DND-41 (cell line): ENCODE measurements around the gene PITX3.

ENCODE experiments used
- ATAC-seq: fragments of 200-7000 bp; cut with Tn5 transposase; 3 replicates; pipeline ENCODE4 v1.9.1; 2021; ENCODE audit warnings: low read depth; ENCODE audit not compliant: insufficient read depth
- DNase-seq: peaks from one replicate; pipeline ENCODE4 v3.0.0-alpha.2; 2020
- H2AFZ ChIP-seq: 2 replicates; pipeline ENCODE4 v1.6.0; 2012; ENCODE audit warnings: low read depth, low read length
- H3K27ac ChIP-seq: 2 replicates; pipeline ENCODE4 v1.5.1; 2012; ENCODE audit warnings: low read length, inconsistent platforms
- H3K27me3 ChIP-seq: fragments of 200-600 bp; sonication (generic); 2 replicates; pipeline ENCODE4 v1.6.0; 2012; ENCODE audit warnings: low read length, mild to moderate bottlenecking, inconsistent platforms; ENCODE audit not compliant: insufficient read depth, poor library complexity
- H3K36me3 ChIP-seq: 2 replicates; pipeline ENCODE4 v1.5.1; 2012; ENCODE audit warnings: low read length, inconsistent platforms; ENCODE audit not compliant: insufficient read depth
- H3K4me1 ChIP-seq: 2 replicates; pipeline ENCODE4 v1.5.1; 2012; ENCODE audit warnings: mild to moderate bottlenecking, low read length; ENCODE audit not compliant: insufficient read depth
- H3K4me2 ChIP-seq: 2 replicates; pipeline ENCODE4 v1.6.0; 2012; ENCODE audit warnings: mild to moderate bottlenecking, moderate library complexity, low read length, inconsistent platforms; ENCODE audit not compliant: insufficient read depth
- H3K4me3 ChIP-seq, 2 experiments: fragments of 200-600 bp in 1 of 2; shearing (Covaris generic) in 1 of 2; 2 replicates each; pipeline ENCODE4 v1.5.1; 2012 to 2016; ENCODE audit warnings: inconsistent platforms in 2 of 2, low read length in 2 of 2, mild to moderate bottlenecking in 2 of 2, low read depth in 1 of 2, moderate library complexity in 1 of 2
- H3K79me2 ChIP-seq: 2 replicates; pipeline ENCODE4 v1.6.0; 2012; ENCODE audit warnings: low read length, inconsistent platforms; ENCODE audit not compliant: insufficient read depth
- H3K9ac ChIP-seq: 2 replicates; pipeline ENCODE4 v1.6.0; 2012; ENCODE audit warnings: low read depth, mild to moderate bottlenecking, inconsistent platforms, low read length, moderate library complexity
- H3K9me3 ChIP-seq: 2 replicates; pipeline ENCODE4 v1.5.1; 2012; ENCODE audit warnings: low read length, moderate library complexity, mild to moderate bottlenecking, inconsistent platforms; ENCODE audit not compliant: insufficient read depth, severe bottlenecking
- H4K20me1 ChIP-seq: 2 replicates; pipeline ENCODE4 v1.6.0; 2012; ENCODE audit warnings: low read length; ENCODE audit not compliant: insufficient read depth
- CTCF ChIP-seq: IDR thresholded peaks from 2 replicates; pipeline ENCODE4 v1.5.1; 2012; ENCODE audit warnings: borderline replicate concordance, low read length, moderate library complexity, mild to moderate bottlenecking; ENCODE audit not compliant: poor library complexity, severe bottlenecking; ENCODE audit errors: extremely low read depth
- EZH2 ChIP-seq: IDR thresholded peaks from 3 replicates; pipeline ENCODE4 v1.6.1; 2012; ENCODE audit warnings: borderline replicate concordance, low read depth, mild to moderate bottlenecking, moderate library complexity, low read length, inconsistent platforms; ENCODE audit not compliant: severe bottlenecking

Gene PITX3

GRCh38 chr10:102202386-102202785 lies 38.9 kb downstream of the PITX3 start:
- H3K27ac ChIP-seq = no peak overlapping the region
- H3K79me2 ChIP-seq = no peaks in the 10 kb centered on the region
- peaks cover 4% of the 10 kb centered on the region for H3K27me3 ChIP-seq
- no peaks in the 10 kb centered on the region for H3K4me1 ChIP-seq
- DNase-seq (no peak), ATAC-seq (no peak)
- H3K4me3 ChIP-seq = no peak overlapping the region
- peaks cover 14% of the 10 kb centered on the region for H3K9me3 ChIP-seq
- no peaks in the 10 kb centered on the region for H4K20me1 ChIP-seq
- H2AFZ ChIP-seq = no peak overlapping the region
- H3K4me2 ChIP-seq = no peak overlapping the region
- H3K36me3 ChIP-seq = no peaks in the 10 kb centered on the region
- no peak overlapping the region for H3K9ac ChIP-seq
- no peak for TF ChIP-seq CTCF
- no peak for TF ChIP-seq EZH2

- H4K20me1 ChIP-seq = no peaks in the 10 kb centered on the region
- H3K4me3 ChIP-seq = no peak overlapping the region
- TF ChIP-seq CTCF = no peak
- no peak for TF ChIP-seq EZH2
- no peak overlapping the region for H3K27ac ChIP-seq
- H3K27me3 ChIP-seq = peaks cover 4% of the 10 kb centered on the region
- no peak overlapping the region for H2AFZ ChIP-seq
- no peaks in the 10 kb centered on the region for H3K79me2 ChIP-seq
- no peak overlapping the region for H3K9ac ChIP-seq
- no peak for DNase-seq
- no peak overlapping the region for H3K4me2 ChIP-seq
- no peak for ATAC-seq
- H3K4me1 ChIP-seq = no peaks in the 10 kb centered on the region
- no peaks in the 10 kb centered on the region for H3K36me3 ChIP-seq
- peaks cover 14% of the 10 kb centered on the region for H3K9me3 ChIP-seq
Observed at GRCh38 chr10:102200751-102201640, 40.3 kb downstream of the PITX3 start.

- Histone ChIP-seq H3K4me1 (no peaks in the 10 kb centered on the region), H3K4me3 (no peak overlapping the region), H3K27me3 (peaks cover 4% of the 10 kb centered on the region), H3K9me3 (no peaks in the 10 kb centered on the region), H3K27ac (no peak overlapping the region), H3K79me2 (no peaks in the 10 kb centered on the region), H4K20me1 (no peaks in the 10 kb centered on the region), H2AFZ (no peak overlapping the region), H3K36me3 (no peaks in the 10 kb centered on the region), H3K4me2 (no peak overlapping the region), H3K9ac (no peak overlapping the region)
- DNase-seq (no peak), ATAC-seq (no peak)
- TF ChIP-seq EZH2 = no peak
- TF ChIP-seq CTCF = no peak
Observed at GRCh38 chr10:102198027-102198426, 43.3 kb downstream of the PITX3 start.
